ENCODE data around the gene NF2. TPM values are rescaled to one million over a fixed set of nuclear protein-coding genes. Genes with fewer than 3 reads are reported as not detected.

NF2 gene
- total RNA-seq, 1 donor from 2014 or later: 37.3 TPM

- Histone ChIP-seq H3K9me3 (no peaks in the 10 kb centered on the region), H3K36me3 (no peaks in the 10 kb centered on the region), H3K4me3 (no peak overlapping the region), H3K27me3 (peaks cover 4% of the 10 kb centered on the region), H3K4me1 (no peaks in the 10 kb centered on the region), H3K27ac (no peak overlapping the region)
- intact Hi-C loops (cut with DNase I): no loop called here
- TF ChIP-seq CTCF (IDR thresholded peaks at IDR 0.05): no peak
- DNase-seq (ENCODE audit: low spot score in 2 of 2): no peak
Measured at GRCh38 chr22:29712119-29712518, 108.7 kb downstream of the NF2 start.

- no peak for DNase-seq (ENCODE audit: low spot score in 2 of 2)
- no peaks in the 10 kb centered on the region for H3K9me3 ChIP-seq
- no peak for TF ChIP-seq CTCF (IDR thresholded peaks at IDR 0.05)
- H3K27ac ChIP-seq: no peak overlapping the region
- H3K27me3 ChIP-seq: peaks cover 4% of the 10 kb centered on the region
- no peaks in the 10 kb centered on the region for H3K4me1 ChIP-seq
- no peaks in the 10 kb centered on the region for H3K36me3 ChIP-seq
- H3K4me3 ChIP-seq: no peak overlapping the region
- intact Hi-C loops (cut with DNase I): no loop called here
Measured at GRCh38 chr22:29713156-29713727, 109.8 kb downstream of the NF2 start.

- H3K36me3 ChIP-seq: no peaks in the 10 kb centered on the region
- H3K9me3 ChIP-seq: no peaks in the 10 kb centered on the region
- no peak overlapping the region for H3K27ac ChIP-seq
- no peak for DNase-seq (ENCODE audit: low spot score in 2 of 2)
- intact Hi-C loops (cut with DNase I): no loop called here
- no peaks in the 10 kb centered on the region for H3K4me1 ChIP-seq
- no peak for TF ChIP-seq CTCF (IDR thresholded peaks at IDR 0.05)
- H3K4me3 ChIP-seq: no peak overlapping the region
- peaks cover 4% of the 10 kb centered on the region for H3K27me3 ChIP-seq
Measured at GRCh38 chr22:29715240-29715639, 111.8 kb downstream of the NF2 start.

GRCh38 chr22:29715705-29716104 lies 112.3 kb downstream of the NF2 start:
- Histone ChIP-seq H3K4me1 (peaks cover 0 to 4% of the 10 kb centered on the region in 2 donors), H3K36me3 (no peaks in the 10 kb centered on the region), H3K4me3 (no peak overlapping the region), H3K27me3 (peaks cover 9% of the 10 kb centered on the region), H3K9me3 (no peaks in the 10 kb centered on the region), H3K27ac (no peak overlapping the region)
- no peak for DNase-seq (ENCODE audit: low spot score in 2 of 2)
- no peak for TF ChIP-seq CTCF (IDR thresholded peaks at IDR 0.05)
- intact Hi-C loops (cut with DNase I): no loop called here

- intact Hi-C loops (cut with DNase I): no loop called here
- Histone ChIP-seq H3K36me3 (no peaks in the 10 kb centered on the region), H3K27me3 (peaks cover 18% of the 10 kb centered on the region), H3K4me1 (peaks cover 0 to 5% of the 10 kb centered on the region in 2 donors), H3K4me3 (no peak overlapping the region), H3K27ac (no peak overlapping the region), H3K9me3 (no peaks in the 10 kb centered on the region)
- DNase-seq (ENCODE audit: low spot score in 2 of 2): no peak
- no peak for TF ChIP-seq CTCF (IDR thresholded peaks at IDR 0.05)
Measured at GRCh38 chr22:29716814-29717545, 113.5 kb downstream of the NF2 start.

Data from ascending aorta (tissue), 2 donors.